Smooth muscle cell of the brain vasculature (primary cell): ENCODE data around the gene NCKAP5.

Experiments
- DNase-seq: peaks from one replicate; pipeline ENCODE4 v3.0.0-alpha.2; 2012; ENCODE audit warnings: low read depth, low spot score

NCKAP5 gene

DNA sequence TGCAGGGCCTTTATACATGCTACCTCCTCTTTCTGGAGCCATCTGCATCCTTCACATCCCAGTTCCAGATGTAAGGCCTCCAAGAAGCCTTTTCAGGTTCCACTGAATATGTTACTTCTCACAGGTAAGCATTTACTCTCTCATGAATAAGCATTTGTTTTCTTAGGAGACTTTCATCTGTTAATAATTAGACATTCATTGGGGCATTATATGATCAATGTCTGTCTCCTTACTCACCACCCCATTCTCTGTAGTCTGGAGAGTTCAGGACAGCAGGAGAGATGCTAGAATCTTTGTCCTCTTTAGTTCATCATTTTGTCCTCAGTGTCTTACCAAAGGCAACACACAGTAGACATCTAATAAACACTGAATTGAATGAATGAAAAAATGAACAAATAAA lies 185.7 kb downstream of the NCKAP5 start:
- DNase-seq: no peak

DNA sequence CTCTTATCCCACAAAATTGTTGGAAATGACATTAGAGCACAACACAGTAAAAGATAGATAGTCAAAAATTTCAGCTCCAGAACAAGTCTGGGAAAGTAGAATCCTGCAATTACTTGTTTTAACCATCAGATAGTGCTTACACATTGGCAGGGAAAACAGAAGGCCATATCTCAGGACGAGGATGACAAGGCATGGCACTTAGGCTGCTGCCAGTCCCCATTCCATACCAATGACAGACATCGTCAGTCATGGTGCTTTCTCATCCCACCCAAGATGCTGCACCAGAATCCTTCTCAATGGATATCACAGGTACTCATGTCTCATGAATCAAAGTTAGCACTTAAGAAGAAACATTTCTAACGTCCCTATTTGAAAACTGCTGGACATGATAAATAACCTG lies 187.3 kb downstream of the NCKAP5 start:
- DNase-seq: no peak

DNA sequence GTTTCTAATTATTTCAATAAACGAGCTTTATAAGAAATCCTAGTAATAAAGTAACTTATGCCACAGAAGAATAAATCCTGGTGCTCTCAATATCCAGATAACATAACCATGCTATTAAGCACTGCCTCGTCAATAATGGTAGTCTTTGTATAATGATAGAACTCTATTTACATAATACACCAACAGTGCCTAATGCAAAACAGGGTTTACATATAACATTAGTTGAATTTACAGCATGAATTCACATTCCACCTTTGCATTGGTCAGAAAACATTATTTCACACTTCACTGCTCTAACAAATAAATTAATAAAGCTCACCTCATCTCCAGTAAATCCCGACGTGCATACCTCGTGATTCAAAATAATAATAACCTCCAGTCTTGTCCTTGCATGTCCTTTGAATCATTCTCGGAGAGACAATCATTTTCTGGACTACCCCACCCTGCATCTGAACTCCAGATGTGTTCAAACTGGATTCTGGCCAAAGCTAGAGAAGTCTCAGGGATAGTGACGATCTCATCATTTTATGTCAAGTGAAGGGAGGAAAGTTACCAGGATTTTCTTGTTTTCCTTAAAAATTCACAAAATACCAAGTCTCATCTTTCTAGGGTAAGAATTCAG lies 189.2 kb downstream of the NCKAP5 start:
- DNase-seq: no peak

DNA sequence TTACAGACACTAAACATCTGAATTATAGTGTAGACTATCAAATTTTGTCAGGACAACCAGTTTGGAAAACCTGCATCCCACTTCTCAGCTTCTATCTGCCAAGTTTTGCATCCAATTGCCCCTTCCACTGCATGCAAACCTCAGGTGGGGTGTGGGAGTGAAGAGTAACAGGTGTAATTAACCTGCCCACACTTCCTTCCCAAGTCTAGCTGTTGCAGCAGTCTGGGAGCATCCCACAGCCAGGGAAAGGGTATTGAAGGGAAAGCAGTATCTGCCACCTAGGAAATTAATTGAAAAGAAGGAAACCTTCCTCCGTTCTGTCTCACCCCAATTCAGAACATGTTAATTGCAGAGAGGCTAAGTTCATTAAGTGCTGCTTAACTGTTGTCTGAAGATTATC lies 189.9 kb downstream of the NCKAP5 start:
- DNase-seq: no peak

DNA sequence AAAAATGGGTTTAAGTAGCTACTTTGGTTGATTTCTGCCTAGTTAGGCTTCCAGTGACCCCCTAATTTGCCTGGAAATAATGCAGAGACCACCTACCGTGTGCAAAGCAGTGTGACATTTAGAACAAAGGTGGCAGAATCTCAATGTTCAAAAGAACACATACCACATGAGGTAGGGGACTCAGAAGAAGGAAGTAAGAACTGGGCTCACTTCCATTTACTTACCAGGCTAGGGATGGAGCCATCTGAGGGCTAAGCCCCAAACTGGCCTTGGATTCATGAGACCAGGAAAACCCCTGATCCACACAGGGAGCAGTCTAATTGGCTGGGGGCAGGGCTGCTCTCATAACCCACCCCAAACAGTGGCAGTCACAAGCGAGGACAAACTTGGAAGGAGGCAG lies 190.7 kb downstream of the NCKAP5 start:
- DNase-seq: no peak

DNA sequence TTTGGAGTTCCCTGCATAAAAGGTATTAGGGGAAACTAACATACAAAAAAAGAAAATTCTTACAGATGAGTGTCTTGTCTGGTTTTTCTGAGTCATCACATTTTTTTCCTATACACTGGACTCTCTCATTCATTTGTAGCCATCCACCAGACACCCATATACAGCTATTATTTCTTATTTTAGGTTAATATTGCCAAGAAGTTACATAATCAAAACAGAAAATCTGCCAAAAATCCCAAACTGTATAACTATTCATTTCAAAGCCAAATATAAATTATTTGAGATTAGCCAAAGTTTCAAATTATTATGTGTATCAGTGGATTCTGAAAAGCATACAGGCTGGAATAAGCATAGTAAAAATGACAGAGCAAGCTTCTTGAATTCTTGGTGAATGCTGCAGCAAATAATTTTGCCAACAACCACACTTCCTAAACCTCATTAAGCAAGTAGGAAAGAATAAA lies 191.2 kb downstream of the NCKAP5 start:
- no peak for DNase-seq

DNA sequence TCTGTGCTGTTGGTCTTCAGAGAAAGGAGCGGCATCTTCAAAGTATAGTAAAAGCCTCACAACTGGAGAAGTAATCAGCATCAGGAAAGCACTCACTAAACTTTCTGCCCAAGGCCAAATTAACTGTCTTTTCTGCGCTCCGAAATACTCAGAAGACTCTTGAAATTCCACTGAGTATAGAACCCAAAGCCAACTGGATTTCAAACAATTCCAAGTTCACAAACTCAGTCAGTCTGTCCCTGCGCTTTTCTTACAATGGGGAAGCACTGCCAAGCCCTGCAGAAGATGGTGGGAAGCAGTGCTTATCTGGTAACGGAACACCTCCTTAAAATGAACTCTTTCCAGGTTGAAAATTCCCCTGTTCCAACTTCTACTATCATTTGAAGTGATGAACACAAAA lies 193.5 kb downstream of the NCKAP5 start:
- DNase-seq: no peak

DNA sequence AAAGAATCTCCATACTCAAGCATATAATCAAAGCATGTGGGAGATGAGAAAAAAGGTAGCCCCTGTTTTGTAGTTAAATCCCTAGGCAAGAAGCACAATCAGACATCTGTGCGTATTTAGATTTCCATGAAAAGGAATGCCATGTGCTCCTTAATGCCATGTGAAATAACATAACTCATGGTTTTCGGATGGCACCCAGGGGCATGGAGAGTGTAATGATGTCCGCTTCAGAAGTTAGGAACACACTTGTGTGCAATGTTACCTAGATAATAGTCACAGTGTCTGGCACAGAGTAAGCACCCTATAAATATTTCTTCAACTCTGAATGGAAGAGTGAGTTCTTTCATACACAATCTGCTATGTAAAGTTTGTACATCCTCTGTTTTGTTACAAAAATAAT lies 197.0 kb downstream of the NCKAP5 start:
- DNase-seq: no peak

DNA sequence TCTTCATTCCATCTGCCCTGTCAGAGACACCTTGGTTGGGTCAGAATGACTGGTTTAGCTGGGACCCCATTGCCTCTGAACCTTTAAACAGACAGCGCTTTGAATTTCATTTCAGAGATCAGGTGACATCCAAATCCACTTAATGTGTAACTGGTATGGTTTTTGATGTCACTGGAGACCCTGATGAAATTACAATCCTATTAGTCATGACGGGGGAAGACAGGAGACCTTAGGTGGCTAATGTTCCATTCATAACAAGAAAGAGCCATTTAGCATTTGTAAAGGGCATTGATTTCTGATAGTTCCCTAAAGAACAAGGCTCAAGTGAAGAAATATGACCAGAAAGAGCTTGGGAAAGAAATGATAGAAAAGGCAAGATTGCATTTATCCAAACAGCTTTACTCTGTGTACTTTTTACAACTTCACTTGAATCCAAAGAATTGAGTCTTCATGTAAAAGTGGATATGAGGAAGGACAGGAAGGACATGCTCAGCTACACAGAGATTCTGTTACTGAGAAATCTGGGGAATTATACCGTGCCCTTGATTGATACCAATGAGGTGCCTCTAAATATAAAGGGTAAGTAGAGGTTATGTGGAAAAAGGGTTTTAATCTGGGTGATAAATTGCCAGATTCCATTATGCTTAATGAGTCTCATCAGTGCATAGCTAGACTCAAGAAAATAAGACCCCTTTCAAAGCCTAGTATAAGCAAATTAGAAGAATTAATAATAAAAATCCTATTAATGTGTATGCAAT lies 198.2 kb downstream of the NCKAP5 start:
- DNase-seq: no peak

DNA sequence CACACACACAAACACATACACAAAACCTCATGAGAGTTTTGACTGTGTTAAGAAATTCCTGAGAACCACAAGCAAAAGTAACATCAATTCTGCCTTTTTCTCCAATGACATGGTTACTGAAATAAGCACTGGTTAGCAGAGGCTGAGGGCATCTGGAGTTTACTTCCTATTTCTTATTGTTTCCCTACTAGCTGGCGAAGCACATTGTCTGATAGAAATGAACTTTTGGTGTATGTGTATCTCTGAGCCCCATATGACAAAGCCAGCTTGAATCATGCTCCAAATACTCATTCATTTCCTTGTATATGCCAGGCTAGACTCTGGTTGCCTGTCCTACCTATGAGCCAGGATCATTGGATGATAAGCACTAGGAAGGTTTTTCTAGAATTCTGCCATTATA lies 203.1 kb downstream of the NCKAP5 start:
- DNase-seq: no peak

DNA sequence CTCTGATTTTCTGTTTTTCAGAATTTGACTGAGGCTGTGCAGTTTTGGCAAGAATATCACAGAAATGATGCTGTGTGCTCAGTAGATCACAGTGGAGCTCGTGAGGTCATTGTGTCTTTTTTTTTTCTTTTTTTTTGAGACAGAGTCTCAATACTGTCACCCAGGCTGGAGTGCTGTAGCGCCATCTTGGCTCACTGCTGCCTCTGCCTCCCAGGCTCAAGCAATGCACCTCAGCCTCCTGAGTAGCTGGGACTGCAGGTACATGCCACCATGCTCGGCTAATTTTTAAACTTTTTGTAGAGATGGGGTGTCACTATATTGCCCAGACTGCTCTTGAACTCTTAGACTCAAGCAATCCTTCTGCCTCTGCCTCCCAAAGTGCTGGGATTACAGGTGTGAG lies 203.6 kb downstream of the NCKAP5 start:
- no peak for DNase-seq

DNA sequence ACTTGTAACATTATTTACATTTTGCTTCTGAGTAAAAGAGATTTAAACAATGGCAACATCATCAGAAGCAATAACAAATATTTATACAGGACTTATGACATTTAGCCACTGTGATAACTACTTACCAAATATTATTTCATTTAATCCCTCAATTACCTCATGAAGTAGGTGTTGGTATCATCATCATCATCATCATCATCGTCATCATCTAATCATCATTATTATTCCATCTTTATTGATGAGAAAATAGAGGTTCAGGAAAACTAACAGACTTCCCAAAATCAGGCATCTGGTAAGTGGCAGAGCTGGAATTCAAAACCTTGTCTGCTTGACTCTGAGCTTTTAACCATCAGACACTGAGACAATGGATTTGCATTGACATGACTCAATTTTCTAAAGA lies 204.4 kb downstream of the NCKAP5 start:
- DNase-seq: no peak

DNA sequence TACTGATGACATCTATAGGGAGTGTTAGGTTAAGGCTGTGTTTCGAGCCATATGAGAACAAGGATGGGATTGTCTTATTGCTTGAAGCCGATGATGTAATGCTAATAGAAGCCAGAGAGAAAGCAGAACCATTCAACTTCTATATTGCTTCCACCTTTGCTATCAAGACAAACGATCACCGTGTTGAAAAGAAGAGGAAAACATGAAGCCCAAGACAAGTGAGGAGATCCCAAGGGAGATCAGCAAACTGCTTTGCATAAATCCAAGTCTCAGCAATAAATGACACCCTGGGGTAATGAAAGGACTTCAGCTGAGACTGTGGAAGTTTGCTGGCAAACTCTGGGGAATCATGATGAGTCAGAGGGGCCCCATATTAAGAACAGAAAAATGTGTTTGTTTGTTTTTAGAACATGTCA lies 206.2 kb downstream of the NCKAP5 start:
- DNase-seq: no peak

DNA sequence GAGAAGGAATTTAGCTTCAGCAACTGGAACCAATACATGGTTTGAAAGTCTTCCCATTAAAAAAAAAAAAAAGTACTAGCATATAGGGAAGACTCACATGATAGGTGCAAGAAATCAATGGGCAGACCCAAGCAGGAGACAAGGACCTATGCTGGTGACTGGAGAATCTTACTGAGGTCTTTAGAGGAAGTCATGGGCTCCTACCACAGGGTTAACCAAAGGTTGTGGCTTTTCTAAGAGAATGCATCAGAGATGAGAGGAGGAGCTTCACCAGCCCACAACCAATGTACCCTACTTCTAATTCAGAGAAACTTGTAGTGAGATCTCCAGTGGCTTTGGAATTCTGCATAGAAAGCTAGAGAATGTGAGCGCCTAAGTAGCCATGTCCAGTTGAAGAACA lies 207.4 kb downstream of the NCKAP5 start:
- no peak for DNase-seq

DNA sequence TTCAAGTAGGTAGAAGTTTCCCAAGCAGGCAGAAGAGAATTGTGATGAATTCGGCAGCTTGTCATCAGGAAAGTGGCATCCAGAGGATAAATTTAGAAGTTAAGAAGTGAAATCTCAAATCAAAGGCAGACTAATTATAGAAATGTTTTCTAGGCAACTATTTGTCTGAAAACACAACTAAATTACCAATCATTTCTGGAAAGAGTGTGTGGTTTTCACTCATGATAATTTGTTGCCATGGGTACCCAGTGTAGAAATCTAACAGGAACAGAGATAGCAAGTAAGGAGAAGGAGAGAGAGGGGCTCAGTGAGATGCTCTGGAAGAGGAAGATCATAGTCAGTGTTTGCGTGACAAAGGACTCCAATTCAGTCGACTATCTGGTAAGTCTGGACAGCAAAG lies 208.1 kb downstream of the NCKAP5 start:
- DNase-seq: no peak

DNA sequence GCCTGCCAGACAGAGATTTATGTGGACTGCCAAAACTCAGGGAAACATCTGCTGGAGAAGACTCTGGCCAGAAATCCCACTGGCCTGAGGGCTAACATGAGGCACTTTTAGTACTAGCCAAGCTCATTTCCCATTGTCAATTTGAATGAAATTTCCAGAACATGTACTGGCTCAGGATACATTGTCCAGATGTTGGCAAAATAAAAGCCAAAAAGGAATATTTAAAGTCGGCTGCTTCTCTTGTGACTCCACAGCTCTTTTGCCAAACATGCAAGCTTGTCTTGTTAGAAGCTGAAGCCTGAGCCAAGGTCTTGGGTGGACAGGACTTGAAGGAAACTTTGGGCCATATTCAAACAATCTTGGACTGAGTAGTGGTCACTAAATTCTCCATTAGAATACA lies 215.5 kb downstream of the NCKAP5 start:
- no peak for DNase-seq

DNA sequence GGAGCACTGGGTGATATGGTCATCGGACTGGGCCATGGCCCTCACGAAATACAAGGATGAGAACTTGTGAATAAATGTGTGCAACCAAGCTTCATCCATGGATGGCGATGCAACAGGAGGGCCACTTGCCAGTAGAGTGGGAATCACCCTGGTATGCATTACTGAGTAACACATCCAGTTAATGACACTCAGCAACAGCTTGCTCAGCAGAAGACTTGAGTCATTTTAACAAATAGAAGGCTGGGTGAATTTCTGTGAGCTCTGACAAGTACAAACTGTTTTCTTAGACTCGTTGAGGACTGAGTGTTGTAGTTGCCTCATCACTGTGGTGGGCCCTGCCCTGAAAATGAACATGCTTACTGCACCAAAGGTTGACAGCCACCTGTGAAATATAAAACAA lies 221.6 kb downstream of the NCKAP5 start:
- no peak for DNase-seq

DNA sequence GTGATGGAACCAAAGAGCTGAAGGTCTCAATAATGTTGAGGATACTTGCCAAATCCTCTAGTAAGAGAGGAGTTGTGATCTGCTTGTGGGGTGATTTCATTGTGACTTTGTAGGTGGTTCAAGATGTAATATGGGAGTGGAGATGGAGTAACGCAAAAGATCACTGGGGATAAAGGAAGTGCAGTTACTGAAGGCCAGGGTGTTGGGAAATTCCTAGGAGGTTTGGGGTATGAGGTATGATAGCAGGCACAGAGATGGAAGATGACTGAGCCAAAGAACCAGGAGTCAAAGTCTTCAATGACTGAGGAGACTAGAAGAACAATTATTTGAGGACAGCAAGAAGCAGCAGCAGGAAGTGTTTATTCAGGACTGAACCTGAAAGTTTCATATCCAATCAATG lies 222.6 kb downstream of the NCKAP5 start:
- DNase-seq: no peak

DNA sequence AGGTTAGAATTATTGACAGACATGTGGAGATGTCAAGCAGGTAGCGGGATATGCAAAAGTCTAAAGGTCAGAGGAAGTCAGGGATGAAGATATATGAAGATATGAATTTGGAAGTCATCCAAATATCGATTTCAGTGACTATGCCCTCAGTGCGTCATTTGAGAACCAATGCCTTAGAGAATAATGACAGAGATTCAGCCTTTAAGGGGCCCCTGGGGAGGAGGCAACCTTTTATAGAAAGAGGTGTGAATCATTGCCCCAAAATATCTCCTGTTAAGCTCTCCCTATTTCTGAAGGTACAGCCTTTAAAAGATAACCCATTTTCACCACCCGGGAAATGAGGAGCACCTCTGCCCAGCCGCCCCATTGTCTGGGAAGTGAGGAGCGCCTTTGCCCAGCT lies 223.4 kb downstream of the NCKAP5 start:
- no peak for DNase-seq

DNA sequence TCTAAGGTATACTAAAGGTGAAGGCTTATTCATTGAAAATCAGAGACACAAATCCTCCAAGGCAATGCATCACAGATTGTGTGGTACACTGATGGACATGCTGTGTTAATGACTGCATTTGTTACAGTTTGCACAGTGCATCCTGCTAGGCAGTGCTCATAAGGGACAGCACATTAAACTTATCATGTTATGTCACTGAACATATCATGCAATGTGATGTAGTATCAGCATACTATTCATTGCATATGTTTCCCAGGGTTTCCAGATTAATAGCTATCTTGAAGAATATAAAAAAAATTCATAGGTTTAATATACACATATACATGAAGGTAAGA lies 225.3 kb downstream of the NCKAP5 start:
- no peak for DNase-seq

DNA sequence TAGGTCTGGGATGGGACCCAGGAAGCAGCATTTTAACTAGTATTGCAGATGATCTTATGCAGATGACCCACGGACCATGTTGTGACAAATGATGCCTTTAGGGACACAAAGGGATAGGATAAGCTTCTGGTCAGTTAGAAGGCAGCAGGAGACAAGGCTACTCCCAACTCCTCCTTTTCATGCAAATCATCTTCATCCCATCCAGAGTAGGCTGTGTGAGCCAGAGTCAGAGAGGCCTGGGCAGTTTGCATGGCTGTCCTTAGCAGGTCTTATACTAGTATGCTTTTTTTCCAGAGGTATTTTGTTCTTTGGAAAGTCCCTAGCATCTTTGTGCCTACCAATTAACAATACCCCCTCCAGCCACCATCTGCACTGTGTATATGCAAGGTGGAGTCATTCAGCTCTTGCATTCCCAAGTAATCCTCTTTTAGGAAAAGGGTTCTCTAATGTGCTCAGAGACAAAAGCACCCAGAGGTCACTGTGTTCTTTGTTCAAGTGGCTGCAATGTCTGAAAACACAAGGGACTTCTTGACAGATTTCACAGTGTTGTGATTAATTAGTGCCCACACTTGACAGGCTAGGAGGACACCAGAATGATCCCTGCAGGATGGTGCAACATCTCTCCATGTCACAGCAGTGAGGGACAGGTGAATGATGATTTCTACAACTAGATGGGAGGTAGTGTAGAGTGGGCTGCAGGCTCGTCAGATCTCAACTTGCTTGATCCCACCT lies 225.8 kb downstream of the NCKAP5 start:
- no peak for DNase-seq

DNA sequence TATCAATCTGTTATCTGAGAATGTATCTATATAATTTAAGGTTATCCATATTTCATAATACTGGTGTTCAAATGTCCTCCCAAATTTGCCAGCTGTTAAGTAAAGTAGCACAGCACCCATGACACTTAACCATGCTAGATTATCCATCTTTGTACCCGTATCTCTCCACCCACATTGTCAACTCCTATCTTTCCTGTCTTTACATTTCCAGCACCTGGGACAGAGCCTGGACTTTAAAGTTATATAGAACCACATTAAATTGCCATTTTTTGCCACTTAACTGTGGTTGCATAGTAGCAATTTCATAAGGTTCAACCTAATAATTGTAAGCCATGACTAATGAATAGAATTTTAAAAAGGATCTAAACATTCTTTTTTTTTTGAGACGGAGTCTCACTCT lies 226.7 kb downstream of the NCKAP5 start:
- no peak for DNase-seq

DNA sequence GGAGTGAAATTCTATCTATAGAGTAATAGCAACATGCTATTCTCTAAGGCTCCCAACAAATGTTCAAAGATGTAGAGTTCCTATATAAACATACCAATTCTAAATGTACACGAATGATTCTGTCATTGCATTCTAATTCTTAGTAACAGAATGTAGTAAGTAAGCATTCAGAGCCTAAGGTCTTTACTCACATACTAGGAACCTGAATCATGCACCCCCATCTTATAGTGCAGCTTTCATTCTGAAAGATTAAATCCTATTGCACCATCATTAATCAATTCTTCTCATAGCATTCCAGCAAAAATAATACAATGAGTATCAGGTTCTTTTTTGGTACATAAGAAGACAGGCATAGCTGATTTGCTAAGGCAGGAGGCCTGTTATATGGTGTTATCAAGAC lies 230.0 kb downstream of the NCKAP5 start:
- no peak for DNase-seq
